Stimulated activated CD4-positive, alpha-beta T cell treated with anti-CD3 and anti-CD28 coated beads, Interleukin-15, amount 100 ng/mL, for 24 hours (primary cell): Measurements from ENCODE around the gene GBP1.
"Not testable (repeated sequence)": the region's sequence is repeated elsewhere in the genome, so short reads cannot be mapped to it uniquely, and the experiment has no call there.

Experiments used
- DNase-seq: peaks from one replicate; pipeline ENCODE4 v3.0.0-alpha.2; 2020

GBP1 gene

DNA sequence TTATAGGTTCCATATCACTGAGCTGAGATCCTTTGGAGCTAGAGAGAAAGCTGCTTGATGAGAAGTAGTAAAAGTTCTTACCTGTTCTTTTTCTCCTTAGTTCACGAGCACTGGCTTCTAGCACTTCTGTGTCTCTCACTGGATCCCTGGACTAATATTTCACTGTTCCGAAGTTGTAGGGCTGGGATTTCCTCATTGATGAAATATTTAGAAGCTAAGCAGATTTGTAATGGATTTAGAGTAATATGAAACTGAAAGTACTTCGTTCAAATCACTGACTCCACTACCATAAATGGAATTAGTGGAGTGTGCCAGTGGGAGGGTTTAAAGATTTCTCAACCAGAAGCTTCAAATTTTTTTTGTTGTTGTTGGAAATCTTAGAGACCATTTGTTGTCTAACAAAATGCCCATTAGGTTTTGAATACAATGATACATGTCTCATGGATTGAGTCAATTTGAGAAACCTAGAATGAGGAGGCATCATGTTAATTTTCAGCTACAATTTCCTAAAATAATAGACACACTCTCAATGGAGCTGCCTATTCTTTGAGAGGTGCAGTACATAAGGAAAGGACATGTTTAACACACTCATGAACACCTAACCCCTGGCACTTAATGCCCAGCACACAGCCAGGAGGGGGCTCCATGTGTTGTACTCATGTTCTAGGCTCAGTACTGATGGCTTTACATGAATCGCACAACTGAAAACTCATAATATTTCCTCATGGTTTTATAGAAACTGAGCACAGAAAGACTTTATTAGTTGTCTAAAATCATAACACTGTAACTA, at the start of gene GBP1:
GBP1 (minus strand) TSS at position 130 of the 790 bp plus-strand sequence. CDS start 1,974 bp downstream, outside the sequence.
- no peak for DNase-seq

DNA sequence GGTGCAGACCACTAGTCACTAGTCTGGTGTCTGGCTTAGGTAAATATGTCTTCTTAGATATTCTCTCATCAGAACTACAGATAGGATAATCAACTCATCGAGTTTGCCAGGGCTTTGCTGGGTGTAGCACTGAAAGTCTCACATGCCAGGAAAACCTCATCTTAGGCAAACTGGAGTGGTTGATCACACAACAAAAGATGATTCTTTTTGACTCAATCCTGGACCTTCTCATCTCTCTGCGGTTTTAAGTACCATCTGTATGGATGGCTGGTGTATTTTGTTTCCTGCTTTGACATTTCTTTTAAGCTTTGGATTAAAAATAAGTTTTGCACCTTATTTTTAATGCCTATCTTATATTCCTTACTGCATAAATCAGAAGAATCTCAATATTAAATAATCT, 49.7 kb upstream of the GBP1 start:
- no peak for DNase-seq

GRCh38 chr1:89112871-89113613, 48.0 kb upstream of the GBP1 start:
- no peak for DNase-seq

DNA sequence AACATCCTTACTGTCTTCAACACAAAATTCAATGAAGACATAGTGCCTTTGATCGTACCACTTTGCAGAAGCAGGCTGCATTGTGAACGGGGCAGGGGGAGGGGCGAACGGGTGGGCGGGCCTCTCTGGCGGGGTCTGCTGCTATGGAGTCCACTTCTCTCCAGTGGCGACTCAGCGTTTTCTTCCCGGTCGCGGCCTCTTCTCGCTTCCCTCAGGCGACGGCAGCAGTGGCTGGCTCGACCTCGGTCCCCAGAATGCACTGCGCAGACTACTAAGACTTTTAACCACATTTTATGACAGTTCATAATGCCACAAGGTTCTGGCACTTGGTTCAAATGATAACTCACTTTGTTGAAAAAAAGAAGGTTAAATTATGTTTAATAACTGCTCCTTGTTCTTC, 39.7 kb upstream of the GBP1 start:
- DNase-seq = no peak

GRCh38 chr1:89104147-89104546, 39.1 kb upstream of the GBP1 start:
- DNase-seq = no peak

- DNase-seq = no peak
Measured at GRCh38 chr1:89102021-89102420, 37.0 kb upstream of the GBP1 start.

DNA sequence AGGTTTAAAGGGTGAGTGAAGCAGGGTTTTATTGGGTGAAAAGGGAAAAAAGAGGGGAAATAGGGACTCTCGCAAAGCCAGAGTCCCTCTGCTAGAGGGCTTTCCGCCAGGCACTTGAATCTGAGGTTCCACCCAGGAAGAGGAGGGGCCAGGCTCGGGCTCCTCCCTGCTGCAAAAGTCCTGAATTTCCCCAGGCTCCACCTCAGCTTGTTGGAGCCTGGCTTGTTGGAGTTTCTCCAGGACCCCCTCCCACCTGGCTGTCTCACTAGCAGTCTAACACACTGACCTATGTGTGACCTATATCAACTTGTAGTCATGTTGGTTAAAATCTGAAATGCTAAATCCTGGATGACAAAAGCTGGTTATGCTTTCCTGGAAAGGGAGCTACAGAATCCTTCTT, 35.4 kb upstream of the GBP1 start:
- no peak for DNase-seq

GRCh38 chr1:89098857-89099256, 33.8 kb upstream of the GBP1 start:
- no peak for DNase-seq

GRCh38 chr1:89095737-89096136, 30.7 kb upstream of the GBP1 start:
- DNase-seq = no peak

DNA sequence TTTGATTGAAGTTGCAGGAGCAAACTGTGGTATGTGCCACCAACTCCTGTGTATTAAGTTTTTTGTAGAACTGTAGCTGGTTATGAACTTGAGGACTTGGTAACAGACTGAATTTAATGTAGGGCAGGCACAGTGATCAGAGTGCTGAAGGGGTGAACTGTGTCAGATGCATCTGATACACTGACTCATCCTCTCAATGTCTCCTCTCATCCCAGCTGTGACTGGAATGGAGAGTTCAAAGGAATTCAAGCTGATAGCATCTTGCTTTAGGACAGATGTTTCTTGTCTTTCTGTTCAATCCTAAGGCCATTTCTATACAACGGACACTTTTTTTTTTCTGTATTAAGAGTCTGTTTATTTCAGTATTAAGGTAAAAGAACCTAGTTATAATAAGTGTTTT, 25.0 kb upstream of the GBP1 start:
- DNase-seq = no peak

- DNase-seq = no peak
Measured at GRCh38 chr1:89088572-89088971, 23.6 kb upstream of the GBP1 start.

DNA sequence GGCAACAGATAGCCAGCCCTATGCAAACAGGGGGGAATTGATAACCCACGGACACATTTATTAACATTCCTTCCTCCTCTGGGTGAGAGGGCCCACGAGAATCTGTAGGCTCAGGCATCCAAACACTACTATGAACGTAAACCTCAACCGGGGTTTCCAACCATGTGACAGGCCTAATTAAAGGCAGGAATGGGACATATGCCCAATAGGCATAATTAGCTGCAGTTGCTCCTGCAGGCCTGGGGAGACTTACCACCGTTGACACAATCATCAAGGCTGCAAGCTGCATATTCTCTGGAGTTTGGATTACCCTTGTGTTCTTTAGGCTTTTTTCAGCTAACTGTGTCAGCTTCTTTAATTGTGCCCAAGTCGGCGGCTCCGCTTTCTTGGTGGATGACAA, 22.2 kb upstream of the GBP1 start:
- DNase-seq = no peak

DNA sequence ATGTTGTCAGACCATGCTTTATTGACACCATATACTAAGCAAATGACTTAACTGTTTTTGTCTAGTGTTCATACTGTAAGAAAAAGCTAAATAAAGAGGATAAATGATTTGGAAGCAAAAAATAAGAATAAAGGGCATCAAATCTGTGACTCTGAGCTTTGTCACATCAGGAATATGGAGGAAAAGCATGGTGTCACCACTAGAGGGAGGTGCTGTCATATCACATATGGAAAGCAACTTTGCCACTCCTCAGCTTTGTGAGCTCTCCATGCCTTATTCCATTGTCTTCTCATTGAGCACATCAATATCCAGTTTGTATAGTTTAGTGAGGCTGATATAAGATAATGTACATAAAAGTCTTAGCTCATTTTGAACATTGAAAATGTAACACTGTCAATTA, 20.8 kb upstream of the GBP1 start:
- DNase-seq = no peak

GRCh38 chr1:89081005-89081404, 16.0 kb upstream of the GBP1 start:
- DNase-seq = no peak

GRCh38 chr1:89080068-89080467, 15.1 kb upstream of the GBP1 start:
- not testable (repeated sequence) for DNase-seq

- not testable (repeated sequence) for DNase-seq
Measured at GRCh38 chr1:89072466-89073065, 7.6 kb upstream of the GBP1 start.

DNA sequence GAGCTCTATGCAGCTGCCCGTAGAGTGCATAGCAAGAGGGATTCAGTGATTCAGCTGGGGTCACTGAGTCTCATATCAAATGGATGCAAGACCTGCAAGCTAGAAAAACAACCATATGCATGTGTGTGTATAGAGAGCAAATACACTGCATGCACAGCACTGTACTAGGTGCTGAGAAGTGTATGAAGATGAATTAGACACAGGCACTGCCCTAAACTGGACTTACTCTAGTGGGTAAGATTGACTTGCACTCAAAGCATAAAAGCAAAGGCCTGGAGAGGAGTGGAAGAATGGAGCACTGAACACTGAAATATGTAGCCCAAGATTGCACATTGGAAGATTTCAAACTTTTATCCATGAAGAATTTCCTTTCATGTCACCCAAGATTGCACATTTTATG, 5.5 kb upstream of the GBP1 start:
- DNase-seq = no peak

DNA sequence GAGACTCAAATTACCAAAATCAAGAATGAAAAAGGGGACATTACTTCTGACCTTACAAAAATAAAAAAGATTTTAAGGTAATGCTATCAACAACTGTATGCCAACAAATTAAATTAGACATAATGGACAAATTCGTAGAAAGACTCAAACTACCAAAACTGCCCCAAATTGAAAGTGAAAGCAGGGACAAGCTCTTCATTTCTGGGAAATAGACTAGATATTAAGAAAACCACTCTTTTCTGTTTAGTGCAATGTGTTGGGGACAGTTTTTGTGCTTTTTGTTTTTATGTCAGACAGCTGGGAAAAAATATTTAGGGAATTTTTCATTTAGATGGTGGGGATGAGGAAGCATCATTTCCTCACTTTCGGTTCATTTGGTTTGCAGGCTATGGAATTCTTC, 4.9 kb upstream of the GBP1 start:
- no peak for DNase-seq

- DNase-seq = no peak
Measured at GRCh38 chr1:89068291-89068690, 3.3 kb upstream of the GBP1 start.

DNA sequence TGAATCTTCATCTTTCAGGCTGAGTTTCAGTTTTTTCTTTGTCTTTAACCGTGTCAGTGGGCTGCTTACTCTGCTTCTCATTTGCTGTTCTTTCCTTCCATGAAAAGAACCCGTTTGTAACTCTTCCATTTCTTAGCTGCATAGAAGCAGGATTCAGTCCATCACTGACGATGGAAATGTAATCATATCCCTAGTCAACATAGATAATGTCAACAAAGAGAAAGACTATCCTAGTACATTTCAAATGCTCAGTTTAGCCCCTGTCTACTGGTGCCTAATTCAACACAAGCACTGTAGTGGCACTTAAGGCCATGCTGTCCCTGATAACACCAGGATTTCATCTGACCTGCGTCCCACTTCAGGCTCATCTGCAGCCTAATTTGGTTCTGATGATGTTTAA, 376 bp downstream of the GBP1 start:
- DNase-seq = no peak

DNA sequence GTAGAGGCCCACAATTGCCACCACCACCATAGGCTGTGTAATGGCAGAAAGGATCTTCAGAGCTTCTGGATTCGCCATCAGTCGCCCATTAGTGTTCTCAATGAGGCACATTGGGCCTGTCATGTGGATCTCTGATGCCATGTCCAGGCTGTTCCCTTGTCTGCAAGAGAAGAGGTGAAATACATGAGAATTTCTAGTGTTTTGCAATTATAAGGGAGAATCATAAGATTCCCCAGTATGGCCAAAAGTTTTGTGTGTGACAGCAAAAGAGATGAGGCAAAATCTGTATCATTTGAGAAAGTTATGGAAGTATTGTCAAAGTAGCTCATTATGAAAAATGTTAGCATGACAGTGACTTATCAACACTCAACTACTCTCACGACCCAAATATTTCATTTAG, 1.9 kb downstream of the GBP1 start:
- no peak for DNase-seq

DNA sequence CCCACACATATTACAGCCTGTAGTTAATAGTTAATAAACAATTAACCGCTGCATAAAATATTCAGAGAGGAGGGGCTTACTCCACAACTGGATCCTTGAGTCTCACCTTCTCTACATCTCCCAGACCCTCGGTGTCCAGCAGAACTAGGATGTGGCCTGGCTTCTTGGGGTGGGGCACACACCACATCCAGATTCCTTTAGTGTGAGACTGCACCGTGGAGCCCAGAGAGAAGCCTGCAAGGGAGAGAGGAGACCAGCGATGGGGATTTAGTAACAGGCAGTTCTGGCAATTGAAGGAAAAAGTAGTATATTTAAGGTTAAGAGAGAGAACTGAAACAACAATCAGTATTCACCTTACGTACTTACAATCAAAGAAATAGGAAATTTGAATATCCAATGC, 4.9 kb downstream of the GBP1 start:
- DNase-seq = no peak

DNA sequence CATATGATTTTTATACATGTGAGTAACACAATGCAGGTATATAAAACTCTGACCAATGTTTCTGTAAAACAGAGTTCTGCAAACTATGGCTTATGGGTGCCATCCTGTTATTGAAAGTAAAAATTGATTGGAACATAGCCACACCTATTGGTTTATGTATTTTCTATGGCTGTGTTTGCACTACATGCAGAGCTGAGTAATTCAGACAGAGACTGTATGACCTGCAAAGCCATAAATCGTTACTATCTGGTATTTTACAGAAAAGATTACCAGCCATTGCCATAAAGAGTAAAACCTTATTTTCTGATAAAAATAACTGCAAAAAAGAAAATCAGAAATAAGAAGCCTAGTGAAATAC, 13.1 kb downstream of the GBP1 start:
- no peak for DNase-seq

DNA sequence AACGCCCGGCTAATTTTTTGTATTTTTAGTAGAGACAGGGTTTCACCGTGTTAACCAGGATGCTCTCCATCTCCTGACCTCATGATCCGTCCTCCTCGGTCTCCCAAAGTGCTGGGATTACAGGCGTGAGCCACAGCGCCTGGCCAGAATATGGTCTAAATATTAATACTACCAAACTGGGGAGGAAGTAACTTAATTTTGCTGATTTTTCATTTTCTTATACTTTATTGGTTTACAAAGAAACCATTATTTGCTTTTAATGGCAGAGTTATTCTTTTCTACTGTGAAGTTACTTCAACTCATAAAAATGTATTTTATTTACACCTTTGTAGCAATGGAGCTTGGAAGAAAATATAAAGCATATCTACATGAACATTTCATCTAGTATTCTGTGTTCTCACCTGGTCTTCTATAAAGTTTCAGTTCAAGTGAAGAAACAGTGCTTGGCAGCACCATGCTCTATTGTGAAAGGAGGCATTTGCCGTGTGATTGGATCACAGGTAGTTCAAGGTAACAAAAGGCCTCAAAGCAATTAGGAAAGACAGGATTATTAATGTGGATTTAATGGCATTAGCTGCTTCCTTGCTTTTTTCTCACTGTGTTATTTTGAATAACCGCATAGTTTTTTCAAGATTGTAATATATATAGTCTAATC, 13.6 kb downstream of the GBP1 start:
- no peak for DNase-seq
